ENCODE results near the gene CEMIP.
A peak's percentile ranks its signal among the peaks of the same experiment; 100 is the strongest.

Gene CEMIP

GRCh38 chr15:80992441-80992840, 213.3 kb downstream of the CEMIP start:
- no peak for TF ChIP-seq CTCF (IDR thresholded peaks at IDR 0.05; ENCODE audit: low read depth, low read length)
- H3K4me3 ChIP-seq (replicated peaks in 1 of 2; ENCODE audit: low read depth in 2 of 2, low read length in 2 of 2), result no peak overlapping the region
- DNase-seq (ENCODE audit: low read depth in 2 of 2), result peak in 1 of 2 donors; percentile 17

- TF ChIP-seq CTCF (IDR thresholded peaks at IDR 0.05; ENCODE audit: low read depth, low read length), result peak; percentile 63
- no peak overlapping the region for H3K4me3 ChIP-seq (replicated peaks in 1 of 2; ENCODE audit: low read depth in 2 of 2, low read length in 2 of 2)
- DNase-seq (ENCODE audit: low read depth in 2 of 2), result peak; percentile 24 to 47
Measured at GRCh38 chr15:80996247-80996646, 217.1 kb downstream of the CEMIP start.

DNA sequence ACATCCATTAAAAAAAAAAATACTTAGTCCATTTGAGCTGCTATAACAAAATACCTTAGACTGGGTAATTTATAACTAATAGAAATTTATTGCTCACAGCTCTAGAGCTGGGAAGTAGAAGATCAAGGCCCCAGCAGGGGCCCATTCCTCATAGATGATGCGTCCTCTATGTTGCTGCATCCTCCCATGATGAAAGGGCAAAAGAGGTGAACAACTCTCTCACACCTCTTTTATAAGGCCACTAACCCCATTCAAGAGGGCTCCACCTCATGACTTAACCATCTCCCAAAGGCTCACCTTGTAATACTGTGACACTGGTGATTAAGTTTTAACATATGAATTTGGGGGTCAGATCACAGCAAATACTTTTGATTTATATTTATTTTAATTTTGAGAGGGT, 218.5 kb downstream of the CEMIP start:
- no peak for DNase-seq (ENCODE audit: low read depth in 2 of 2)
- TF ChIP-seq CTCF (IDR thresholded peaks at IDR 0.05; ENCODE audit: low read depth, low read length), result no peak
- H3K4me3 ChIP-seq (replicated peaks in 1 of 2; ENCODE audit: low read depth in 2 of 2, low read length in 2 of 2), result no peak overlapping the region

DNA sequence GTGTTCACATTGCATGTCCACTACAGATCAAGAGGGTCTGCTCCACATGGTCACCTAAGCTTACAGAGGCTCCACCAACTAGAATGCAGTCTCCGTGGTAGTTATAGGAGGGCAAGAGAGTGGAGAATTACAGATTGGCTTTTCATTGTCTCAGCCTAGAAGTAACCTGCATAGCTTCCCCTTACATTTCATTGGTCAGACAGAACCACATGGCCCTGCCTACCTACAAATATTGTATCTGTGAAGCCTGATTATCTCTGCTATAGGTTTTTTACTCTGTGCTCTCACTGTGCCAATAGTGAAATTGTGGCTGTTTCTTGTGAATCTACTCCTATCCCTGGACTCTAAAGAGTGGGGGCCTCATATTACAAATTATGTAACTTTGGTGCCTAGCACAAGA, 219.1 kb downstream of the CEMIP start:
- no peak for TF ChIP-seq CTCF (IDR thresholded peaks at IDR 0.05; ENCODE audit: low read depth, low read length)
- no peak for DNase-seq (ENCODE audit: low read depth in 2 of 2)
- H3K4me3 ChIP-seq (replicated peaks in 1 of 2; ENCODE audit: low read depth in 2 of 2, low read length in 2 of 2), result no peak overlapping the region

GRCh38 chr15:80999623-81000036, 220.5 kb downstream of the CEMIP start:
- H3K4me3 ChIP-seq (replicated peaks in 1 of 2; ENCODE audit: low read depth in 2 of 2, low read length in 2 of 2), result peak overlapping the region in 1 of 2 donors; percentile 80
- DNase-seq (ENCODE audit: low read depth in 2 of 2), result no peak
- TF ChIP-seq CTCF (IDR thresholded peaks at IDR 0.05; ENCODE audit: low read depth, low read length), result no peak

DNA sequence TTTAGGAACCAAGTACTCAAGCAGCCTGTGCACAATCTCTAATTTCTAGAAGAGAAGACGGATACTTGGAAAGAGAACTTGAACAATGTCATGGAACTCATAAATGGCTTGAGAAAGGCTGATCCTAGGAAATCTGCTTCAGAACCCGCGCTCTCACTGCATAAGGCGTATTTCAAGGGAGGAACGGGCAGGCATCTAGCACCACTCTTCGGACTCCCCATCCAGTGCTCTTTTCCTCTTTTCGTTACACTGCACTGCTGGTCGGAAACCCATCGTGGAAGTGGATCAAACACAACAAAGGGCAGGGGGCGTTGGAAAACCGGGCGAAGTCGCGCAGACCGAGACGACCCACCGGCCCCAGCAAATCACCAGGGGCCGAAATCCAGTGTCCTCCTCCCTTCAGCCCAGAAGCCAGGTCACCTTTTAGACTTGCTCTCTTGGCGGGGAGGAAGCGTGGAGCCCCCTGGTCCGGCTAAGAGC, 221.0 kb downstream of the CEMIP start:
- TF ChIP-seq CTCF (IDR thresholded peaks at IDR 0.05; ENCODE audit: low read depth, low read length), result no peak
- peak overlapping the region; percentile 80 to 85 for H3K4me3 ChIP-seq (replicated peaks in 1 of 2; ENCODE audit: low read depth in 2 of 2, low read length in 2 of 2)
- DNase-seq (ENCODE audit: low read depth in 2 of 2), result peak; percentile 21 to 40

DNA sequence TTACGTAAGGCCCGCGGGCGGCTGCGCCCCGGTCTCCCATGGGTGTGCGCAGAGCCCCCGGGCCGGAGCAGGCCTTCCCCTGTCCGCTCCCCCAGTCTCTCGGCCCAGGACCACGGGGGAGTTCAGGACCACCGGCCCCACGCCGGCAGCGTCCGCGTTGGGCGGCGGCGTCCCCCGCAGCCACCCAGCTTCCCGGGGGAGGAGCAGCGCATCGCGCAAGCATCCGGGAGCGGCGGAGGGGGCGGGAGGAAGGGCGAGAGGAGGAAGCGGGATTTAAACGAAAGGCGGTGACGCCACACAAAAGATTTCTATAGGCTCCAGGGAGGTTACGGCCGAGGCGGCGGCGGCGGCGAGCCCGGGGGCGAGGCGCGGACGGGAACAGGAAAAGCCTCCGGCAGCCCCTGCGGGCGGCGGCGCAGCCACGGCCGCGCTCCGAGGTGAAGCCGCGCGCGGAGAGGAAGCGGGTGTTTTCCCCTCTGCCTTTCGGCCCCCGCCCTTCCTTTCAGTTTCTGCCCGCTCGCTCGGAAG, 221.5 kb downstream of the CEMIP start, which contains the start of gene TLNRD1:
Gene TLNRD1 (plus strand): TSS at position 300 of the 528 bp plus-strand sequence. CDS start 1,349 bp downstream, outside the sequence.
- peak within 1 kb of the TSS; percentile 80 to 85 for H3K4me3 ChIP-seq (replicated peaks in 1 of 2; ENCODE audit: low read depth in 2 of 2, low read length in 2 of 2)
- peak; percentile 94 to 95 for DNase-seq (ENCODE audit: low read depth in 2 of 2)
- TF ChIP-seq CTCF (IDR thresholded peaks at IDR 0.05; ENCODE audit: low read depth, low read length), result no peak

Measured in cardiac fibroblast (primary cell).